PFSK-1 (cell line): ENCODE results near the gene DOCK4.

Experiments used
- POLR2AphosphoS5 ChIP-seq: IDR thresholded peaks from 2 replicates; pipeline ENCODE4 v1.6.1; 2012; ENCODE audit warnings: low read depth, mild to moderate bottlenecking, control low read depth, low read length, moderate library complexity
- TAF1 ChIP-seq: IDR thresholded peaks from 2 replicates; pipeline ENCODE4 v1.6.1; 2012; ENCODE audit warnings: low read length, control low read depth, borderline replicate concordance; ENCODE audit not compliant: insufficient read depth

- TF ChIP-seq TAF1: no peak
- TF ChIP-seq POLR2AphosphoS5: no peak
Measured at GRCh38 chr7:112049555-112050249, 156.5 kb downstream of the DOCK4 start.
